HG03135 (cell line): ENCODE data around the gene ATP5ME.

ENCODE experiments used
- ATAC-seq: cut with Tn5 transposase; IDR thresholded peaks from one replicate; pipeline ENCODE4 v1.9.1; 2021; ENCODE audit warnings: mild to moderate bottlenecking, moderate library complexity; ENCODE audit not compliant: unreplicated experiment

Gene ATP5ME

DNA sequence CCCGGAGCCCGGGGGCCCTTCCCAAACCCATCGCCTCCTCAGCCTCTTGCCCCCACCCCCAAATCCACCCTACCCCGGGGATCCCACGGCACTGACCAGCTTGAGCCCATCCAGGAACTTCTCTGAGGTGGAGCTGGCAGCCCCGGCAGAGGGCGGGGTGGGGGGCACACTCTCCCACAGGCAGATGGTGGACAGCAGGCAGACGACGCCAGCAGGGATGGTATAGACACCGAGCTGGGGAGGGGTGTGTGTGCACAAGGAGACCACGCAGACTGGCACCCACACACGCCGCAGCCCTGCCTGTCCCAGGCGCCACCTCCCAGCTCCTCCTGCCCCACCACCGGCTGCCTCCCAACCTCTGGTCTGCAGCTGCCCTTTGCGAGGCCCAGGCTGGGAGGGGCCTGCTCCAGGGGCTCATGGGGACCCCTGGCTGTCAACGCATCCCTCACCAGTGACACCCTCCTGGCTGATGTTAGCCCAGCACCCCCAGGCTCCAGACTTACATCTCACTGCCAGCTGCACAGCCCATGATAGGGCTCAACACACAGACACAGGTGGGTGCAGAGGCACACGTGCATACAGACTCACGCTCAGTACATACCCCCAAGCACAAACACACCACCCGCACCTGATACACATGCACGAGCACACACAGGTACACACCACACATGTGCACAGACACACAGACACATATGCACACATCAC, 10.7 kb upstream of the ATP5ME start:
- no peak for ATAC-seq

DNA sequence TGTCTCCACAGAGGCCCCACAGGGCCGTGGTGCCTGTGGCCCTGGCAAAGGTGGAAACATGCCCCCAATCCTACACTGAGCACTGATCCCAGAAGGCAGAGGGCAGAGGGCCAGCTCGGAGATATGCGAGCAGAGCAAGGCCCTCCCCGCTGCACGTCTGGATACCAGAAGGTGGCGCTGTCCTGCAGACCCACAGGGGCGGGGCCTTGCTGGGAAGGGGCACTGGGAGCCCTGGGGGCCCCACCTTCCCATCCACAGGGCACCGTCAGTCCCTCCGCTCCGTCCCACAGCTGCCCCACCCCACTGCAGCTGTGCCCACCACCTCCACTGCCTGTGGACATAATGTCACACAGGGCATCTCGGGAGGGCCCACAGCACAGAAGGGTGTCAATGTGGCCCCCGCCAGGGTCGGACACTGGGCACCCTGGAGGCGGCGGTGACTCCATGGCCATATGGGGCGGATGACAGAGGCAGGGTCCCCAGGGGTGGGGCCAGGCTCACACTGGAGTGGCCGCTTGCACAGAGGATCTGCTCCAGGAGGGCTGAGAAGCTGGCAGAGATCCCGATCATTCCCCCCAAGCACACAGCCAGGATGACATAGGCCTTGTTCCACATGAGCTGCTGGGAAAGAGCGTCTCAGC, 10.0 kb upstream of the ATP5ME start:
- ATAC-seq = no peak

DNA sequence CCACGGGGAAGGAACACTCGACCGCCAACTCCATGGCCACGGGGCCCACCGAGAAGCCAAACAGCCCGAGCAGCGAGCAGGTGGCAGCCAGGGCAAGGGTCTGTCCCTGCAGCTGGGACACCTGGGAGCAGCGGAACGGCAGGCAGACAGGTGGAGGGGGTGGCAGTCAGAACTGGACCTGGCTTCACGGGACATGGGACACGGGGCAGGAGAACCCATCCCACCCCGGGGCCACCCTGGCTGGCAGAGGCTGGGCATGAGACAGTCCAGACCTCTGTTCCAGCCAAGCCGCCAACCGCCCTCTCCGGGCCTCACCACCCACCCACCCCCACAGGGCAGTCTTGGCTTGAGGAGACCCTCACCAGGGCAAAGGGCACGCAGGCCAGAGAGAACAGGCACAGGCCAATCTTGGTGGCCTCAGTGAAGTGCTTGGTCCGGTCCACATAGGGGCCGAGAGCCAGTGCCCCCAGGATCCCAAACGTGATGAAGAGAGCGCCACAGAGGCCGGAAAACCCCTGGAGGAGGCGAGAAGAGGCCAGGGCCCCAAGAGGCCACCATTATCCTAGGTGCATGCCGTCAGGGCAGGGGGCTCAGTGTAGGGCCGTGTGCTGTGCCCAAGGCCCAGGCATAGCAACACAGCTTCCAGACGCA, 9.3 kb upstream of the ATP5ME start:
- ATAC-seq = no peak

DNA sequence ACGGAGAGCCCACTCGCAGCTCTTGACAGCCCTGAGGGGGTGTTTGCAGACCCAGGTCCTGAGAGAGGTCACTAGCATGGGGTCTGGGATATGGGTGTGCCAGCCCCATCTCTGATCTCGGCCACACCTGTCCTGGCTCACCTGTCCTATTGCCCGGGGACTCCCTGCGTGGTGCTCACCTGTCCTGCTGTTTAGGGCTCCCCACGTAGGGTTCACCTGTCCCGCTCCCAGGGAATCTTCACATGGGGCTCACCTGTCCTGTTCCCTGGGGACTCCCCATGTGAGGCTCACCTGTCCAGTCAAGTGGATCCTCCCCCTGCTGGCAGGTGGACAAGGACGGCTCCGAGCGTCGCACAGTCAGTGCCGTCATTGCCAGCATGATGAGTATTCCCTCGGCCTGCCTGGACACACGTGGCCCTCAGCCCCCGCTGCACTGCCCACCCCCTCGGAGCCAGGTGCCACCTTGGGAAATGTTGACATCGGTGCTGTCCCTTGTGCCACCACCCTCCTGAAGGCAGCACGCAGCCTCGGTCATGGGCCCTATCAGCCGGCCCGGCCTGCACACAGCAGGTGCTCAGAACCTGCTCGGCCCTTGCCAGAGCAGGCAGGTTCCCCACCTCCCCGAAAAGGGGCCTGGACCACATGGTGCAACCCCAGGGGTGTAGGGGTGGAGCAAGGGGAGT, 8.6 kb upstream of the ATP5ME start:
- no peak for ATAC-seq

DNA sequence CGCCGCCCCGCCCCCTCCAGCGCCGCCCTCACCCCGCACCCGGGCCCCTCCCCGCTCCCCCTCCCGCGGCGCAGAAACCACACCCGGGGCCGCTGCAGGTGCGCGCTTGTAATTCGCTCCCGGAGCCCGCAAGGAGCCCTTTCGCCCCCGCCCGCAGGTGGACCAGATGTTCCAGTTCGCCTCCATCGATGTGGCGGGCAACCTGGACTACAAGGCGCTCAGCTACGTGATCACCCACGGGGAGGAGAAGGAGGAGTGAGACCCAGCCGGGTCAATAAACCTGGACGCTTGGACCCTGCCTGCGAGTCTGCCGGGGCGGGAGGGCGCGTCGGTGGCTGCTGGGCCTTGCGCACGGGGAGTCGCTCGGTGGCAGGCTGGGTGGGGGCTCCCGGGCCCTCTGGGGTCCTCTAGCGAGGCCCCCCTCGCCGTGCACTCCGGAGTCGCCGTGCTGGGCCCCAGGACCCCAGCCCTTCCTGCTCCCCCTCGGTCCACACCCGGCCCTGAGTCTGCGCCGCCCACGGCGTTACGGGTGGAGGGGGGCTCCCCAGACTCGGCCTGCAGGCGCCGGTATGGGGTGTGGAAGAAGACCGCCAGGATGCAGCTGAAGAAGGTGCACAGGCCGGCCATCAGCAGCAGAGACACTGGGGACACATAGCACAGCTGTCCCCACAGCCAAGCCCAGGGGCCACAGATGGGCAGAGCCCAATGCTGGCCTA, 7.8 kb upstream of the ATP5ME start:
- ATAC-seq = no peak

DNA sequence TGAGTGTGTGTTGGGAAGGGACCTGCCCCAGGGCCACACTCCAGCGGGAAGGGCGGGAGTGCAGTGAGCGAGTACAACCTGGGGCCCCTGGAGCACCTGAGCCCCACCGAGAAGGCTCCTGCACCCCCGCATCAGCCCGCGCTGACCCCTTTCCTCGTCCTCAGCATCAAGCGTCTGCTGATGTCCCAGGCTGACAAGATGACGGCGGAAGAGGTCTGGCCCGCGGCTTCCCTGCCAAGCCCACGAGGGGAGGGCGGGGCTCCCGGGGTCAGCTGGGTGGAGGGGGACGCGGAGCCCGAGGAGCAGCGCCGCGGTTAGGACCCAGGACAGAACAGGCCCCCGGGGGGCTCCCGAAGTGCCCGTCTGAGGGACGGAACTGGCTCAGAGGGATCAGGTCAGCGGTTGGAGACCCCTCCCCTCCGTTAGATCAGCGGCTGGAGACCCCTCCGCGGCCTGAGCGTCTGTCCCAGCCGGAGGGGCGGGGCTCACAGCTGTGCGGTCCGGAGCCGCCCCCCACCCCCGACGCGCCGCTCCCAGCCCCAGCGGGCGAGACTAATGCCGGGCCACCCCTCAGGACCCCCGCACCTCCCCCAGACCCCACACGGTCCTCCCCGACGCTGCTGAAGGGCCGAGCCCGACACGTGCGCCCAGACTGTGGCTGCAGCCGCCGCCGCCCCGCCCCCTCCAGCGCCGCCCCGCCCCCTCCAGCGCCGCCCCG, 7.0 kb upstream of the ATP5ME start:
- no peak for ATAC-seq

DNA sequence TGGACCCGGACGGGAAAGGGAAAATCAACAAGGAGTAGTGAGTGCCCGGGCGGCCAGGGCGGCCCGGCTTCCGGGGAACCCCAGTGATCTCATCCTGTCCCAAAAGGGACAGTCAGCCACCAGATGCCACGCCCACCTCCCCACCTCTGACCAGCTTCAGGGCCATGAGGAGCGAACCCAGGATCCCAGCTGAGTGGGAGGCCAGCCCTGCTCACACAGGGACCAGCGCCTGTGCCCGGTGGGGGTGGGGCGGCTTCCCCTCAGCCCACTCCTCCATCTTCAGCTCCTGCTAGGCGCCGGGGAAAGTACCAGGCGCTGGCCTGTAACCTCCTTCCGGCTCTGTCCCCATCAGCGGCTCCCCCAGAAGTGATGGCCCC, 6.5 kb upstream of the ATP5ME start:
- no peak for ATAC-seq

DNA sequence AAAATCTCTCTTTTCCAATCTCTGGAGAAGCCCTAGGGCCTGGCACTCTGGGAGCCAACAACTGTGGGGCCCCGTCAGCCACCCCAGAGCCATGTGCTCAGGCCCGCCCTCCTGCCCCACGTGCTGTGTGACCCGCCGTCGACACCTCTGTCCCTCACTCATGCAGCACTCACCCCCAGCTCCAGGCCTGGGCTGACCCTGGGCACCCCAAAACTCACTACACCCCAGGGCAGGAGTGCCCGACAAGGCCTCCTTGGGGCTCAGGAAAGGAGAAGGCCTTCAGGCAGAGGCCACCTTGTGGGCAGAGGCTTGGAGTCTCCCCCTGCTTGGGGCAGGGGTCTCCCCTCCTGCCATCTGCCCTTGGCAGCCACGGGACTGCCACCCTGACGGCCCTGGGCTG, 6.0 kb upstream of the ATP5ME start:
- ATAC-seq = no peak

DNA sequence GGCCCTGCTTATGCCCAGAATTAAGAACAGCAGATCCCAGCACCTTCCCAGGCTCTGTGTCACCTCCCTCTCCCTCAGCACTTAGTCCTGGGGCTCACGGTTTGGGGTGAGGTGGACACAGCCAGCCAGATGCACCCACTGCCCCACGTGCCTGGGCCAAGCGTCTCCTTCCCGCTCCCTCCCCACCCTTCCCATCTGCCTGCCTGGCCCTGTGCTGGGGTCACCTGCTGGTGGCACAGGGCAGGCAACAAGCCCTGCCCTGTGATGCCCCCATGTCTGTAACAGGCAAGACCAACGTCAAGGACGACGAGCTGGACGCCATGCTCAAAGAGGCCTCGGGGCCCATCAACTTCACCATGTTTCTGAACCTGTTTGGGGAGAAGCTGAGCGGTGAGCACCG, 5.6 kb upstream of the ATP5ME start:
- no peak for ATAC-seq

DNA sequence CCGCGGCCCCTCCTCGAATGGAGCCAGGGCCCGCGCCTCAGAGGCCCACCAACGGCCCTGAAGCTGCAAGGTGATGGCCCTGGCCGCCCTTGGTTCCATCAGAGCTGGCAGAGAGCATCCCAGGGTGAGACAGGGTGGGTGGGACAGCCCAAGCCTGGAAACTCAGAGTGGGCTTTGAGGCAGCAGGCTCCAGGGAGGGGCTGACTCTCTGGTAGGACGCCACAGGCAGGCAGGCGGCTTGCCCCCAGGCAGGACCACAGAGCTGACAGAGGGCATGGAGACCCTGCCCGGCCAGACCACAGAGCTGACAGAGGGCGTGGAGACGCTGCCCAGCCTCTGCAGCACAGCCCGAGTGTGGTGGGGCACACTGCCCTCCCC, 5.0 kb upstream of the ATP5ME start:
- ATAC-seq = no peak

DNA sequence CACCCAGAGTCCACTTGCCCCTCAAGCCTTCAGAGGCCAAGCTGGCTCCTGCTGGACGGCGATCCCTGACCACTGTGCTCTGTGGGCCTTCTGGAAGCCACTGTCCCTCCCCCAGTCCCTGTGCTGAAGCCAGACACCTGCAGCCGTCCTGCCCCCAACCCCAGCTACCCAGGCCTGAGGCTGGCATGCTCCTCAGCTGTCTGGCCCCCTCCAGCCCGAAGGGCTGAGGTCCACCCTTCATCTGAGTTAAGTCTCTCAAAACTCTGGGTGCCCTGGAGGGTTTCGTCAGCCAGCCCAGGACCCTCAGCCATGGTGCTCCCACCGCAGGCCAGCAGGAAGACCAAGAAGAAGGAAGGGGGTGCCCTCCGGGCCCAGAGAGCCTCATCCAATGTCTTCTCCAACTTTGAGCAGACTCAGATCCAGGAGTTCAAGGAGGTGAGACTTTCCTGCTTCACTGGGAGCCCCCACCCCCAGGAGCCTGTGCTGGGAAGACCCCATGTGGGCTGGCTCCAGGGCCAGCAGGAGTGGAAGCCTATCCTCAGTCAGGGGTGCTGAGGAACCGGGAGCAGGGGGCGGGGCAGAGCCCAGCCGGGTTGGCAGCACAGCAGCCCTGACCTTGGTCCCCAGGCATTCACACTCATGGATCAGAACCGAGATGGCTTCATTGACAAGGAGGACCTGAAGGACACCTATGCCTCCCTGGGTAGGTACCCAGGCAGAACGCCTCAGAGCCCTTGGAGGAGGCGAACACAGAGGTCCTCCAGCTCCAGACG, 4.4 kb upstream of the ATP5ME start:
- ATAC-seq = no peak

DNA sequence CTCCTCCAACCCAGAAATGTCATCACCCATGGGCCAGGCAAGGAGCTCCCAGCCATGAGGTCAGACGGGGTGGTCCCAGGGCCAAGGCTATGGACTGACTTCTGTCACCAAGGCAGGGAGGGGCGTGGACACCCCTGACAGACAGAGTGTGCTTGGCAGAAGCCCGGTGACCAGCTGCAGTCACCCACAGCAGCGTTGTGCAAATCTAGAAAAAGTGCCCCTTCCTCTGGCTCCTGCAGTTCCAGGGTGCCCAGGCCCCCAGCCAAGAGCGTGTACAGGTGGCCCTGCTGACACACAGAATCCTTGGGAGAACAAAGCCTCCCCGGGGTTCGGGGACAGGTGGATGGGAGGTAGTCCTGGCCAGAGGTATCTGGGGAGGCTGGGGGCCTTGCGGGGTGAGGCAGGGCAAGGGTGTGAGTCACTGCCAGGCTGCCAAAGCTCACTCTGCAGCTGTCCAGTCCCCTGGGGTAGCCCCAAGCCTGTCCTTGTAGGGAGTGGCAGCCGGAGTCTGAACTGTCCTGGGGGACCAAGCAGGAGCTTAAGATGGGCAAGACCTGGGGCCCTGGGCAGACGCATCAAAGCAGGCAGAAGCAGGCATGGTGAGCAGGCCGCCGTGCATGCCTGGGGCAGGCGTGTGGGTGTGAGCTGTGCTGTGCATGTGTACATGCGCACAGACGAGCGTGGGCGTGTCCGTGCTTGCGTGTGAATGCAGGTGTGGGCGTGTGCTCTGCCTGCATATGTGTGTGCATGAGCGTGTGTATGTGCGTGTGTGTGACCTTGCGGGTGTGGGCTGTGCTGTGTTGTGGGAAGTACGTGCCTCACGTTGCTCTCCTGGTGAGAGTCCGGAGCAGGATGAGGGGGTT, 3.6 kb upstream of the ATP5ME start:
- ATAC-seq = no peak

DNA sequence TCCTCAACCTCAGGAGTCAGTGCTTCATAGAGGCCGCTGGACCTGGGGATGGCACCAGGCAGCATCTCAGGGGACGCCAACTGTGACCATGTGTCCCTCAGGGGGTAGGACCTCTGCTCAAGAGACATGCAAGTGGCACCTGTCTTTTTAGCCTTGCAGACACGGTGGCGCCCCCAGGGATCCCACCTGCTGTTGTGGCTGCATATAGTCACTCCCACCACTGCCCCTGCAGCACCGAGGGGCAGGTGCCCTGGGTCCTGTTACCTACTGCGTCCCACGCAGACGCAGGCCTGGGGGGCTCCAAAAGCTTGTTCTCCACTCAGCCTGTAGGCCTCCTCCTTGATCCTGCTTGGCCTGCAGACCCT, 2.8 kb upstream of the ATP5ME start:
- ATAC-seq = no peak

DNA sequence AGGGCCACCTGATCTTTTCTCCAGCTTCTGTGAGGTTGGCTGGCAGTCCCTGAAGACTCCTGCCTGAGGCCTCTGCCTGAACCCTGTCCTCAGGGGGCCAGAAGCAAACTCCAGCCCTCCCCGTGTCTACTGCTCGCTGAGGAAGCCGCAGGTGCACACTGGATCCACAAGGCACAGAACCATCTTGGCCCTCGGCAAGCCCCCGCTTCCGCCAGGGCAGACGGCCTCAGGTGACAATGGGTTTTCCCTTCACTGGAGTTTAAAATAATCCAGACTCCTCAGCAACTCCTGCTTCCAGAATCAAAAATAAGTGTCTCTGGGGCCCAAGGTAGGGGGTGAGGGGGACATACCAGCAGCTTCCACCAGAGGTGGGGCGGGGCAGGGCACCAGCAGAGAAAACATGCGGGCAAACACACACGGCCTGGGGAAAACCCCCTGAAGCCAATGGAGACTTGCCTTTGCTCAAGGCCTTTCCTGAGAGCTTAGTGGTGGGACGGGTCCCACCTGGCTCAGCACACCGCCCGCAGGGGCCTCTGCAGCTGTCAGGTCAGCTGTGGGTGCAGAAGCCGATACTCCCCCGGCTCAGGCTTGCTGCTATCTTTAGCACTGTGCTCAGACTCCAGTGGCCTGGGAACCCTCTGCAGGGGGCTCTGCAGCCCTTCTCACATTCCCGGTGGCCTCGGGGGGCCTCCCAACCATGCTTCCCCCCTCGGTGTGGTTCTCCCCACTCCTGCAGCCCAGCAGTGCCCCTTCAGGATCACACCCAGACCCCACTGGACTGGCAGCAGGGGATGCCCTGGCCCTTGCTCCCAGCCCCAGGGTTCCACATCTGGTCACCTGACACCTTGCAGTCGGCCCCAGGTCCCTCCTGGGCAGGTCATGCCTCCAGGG, 2.1 kb upstream of the ATP5ME start:
- no peak for ATAC-seq

DNA sequence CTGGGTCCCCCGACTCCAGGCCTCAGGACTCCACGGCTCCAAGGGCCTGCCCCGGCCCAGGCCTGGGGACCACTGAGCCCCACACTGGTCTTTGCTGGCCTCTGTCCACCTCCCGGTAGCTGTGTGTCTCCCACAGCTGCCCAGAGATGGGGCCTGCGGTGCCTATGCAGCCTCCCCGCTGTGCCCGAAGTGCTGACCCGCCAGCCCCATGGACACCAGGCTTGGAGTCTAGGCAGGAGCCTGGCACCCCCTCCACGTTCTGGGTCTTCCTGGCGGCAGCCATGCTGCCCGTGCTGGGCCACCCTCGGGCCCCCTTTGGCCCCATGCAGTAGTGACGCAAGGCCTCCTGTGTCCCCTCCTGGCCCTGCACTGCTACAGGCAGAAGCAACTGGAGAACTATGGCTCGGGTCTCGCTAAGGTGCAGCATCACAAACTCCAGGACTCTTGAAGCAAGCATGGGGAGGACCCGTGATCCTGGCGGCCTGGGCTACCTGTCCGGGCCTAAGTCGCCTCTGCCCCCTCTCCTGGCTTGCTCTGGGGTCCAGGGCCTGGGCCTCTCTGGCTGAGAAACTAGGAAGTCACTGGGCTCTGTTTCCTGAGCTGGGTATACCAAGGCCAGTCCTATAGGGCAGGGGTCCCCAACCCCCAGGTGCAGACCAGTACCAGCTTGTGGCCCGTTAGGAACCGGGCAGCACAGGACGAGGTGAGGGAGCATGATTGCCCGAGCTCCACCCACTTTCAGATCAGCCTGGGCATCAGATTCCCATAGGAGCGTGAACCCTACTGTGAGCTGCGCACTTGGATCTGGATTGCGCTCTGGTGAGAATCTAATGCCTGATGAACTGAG, 1.2 kb upstream of the ATP5ME start:
- ATAC-seq = peak; percentile 15

DNA sequence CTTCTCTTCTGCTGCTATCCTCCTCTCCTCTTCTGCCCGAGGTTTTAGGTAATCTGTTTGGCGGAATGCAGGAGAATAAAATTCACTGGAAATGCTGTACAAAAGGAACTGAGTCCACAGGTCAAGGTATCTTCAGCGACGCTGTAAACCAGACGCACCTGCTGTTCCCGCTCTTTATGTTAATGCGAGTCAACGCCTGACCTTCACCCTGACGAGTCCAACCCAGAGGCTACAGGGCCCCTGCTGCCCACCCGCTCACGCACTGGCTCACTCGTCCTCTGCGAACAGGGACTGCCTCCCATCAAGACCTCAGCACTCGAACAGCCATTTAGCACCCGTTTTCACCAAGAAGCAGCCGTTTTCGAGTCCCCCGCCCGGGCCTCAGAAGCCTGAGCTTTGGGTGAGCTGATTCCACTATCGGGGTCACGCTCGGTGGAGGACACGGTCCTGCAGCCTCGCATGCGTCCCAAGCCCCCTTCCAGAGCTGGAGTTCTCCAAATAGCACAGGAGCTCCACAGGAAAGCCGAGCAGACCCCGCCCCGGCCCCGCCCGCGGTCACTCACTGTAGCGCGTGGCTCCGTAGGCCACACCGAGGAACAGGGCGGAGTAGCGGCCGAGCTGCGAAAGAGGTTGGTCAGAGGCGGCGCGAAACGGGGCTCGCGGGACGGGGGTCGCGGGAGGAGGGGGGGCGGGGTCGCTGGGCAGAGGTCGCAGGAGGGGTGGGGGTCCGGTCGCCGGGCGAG, 556 bp downstream of the ATP5ME start:
- ATAC-seq = no peak
